Peyer's patch (tissue), 4 donors: ENCODE data around the gene BMPER.

ENCODE experiments used
- CTCF ChIP-seq, 6 experiments: fragments of 450-650 bp in 4 of 6; fragments of 200-600 bp in 2 of 6; sonication (generic) in 1 of 6; IDR thresholded peaks; one replicate each; pipeline ENCODE4 v1.5.1; 2017 to 2019; ENCODE audit warnings: antibody characterized with exemption in 6 of 6, mild to moderate bottlenecking in 3 of 6, moderate library complexity in 1 of 6
- POLR2A ChIP-seq, 2 donors: fragments of 450-650 bp; IDR thresholded peaks; one replicate each; pipeline ENCODE4 v1.5.1; 2017; ENCODE audit warnings: antibody characterized with exemption in 2 of 2, mild to moderate bottlenecking in 2 of 2, moderate library complexity in 2 of 2

- TF ChIP-seq CTCF (IDR thresholded peaks at IDR 0.05) (no peak), POLR2A (IDR thresholded peaks at IDR 0.05) (no peak)
These were observed 12.4 kb upstream of the BMPER start for GRCh38 chr7:33892945-33893344.
